Fibroblast of villous mesenchyme (primary cell): ENCODE measurements around the gene SHC1. TPM values are rescaled to one million over a fixed set of nuclear protein-coding genes. Genes with fewer than 3 reads are reported as not detected.
"Not testable (repeated sequence)": the region's sequence is repeated elsewhere in the genome, so short reads cannot be mapped to it uniquely, and the experiment has no call there.

Source experiments
- DNase-seq: peaks from one replicate; pipeline ENCODE4 v3.0.0-alpha.2; 2010; ENCODE audit warnings: low read depth
- H3K4me3 ChIP-seq: 2 replicates; pipeline ENCODE4 v1.5.1; 2011; ENCODE audit warnings: low read depth, mild to moderate bottlenecking, low read length
- CTCF ChIP-seq: IDR thresholded peaks from 2 replicates; pipeline ENCODE4 v1.5.1; 2012; ENCODE audit warnings: low read depth, mild to moderate bottlenecking, low read length; ENCODE audit not compliant: insufficient read depth
- total RNA-seq: library from RNA; depleted of rRNA; stranded (reverse); fragments of >200 nt; gene quantifications from 2 replicates; pipeline ENCODE4 v1.2.3, GENCODE V29; 2012

The SHC1 gene
- total RNA-seq, 1 donor: 330 TPM

- TF ChIP-seq CTCF: no peak
- no peak for DNase-seq
- H3K4me3 ChIP-seq: peak overlapping the region; percentile 63
These were observed 13.4 kb upstream of the SHC1 start for GRCh38 chr1:154983776-154984466.

- peak; percentile 100 for DNase-seq
- TF ChIP-seq CTCF: no peak
These were observed 12.5 kb upstream of the SHC1 start, which contains the start of gene FLAD1 for GRCh38 chr1:154982897-154983648. Gene FLAD1, plus strand, starts transcription at chr1:154983344. Its CDS starts 351 bp downstream, at chr1:154983695.

GRCh38 chr1:154982341-154982740, 11.8 kb upstream of the SHC1 start:
- no peak for TF ChIP-seq CTCF
- peak overlapping the region; percentile 44 for H3K4me3 ChIP-seq
- DNase-seq: no peak

More at GRCh38 chr1:154982897-154983648, 12.5 kb upstream of the SHC1 start, which contains the start of gene FLAD1:
- H3K4me3 ChIP-seq: peak within 1 kb of the TSS; percentile 63

GRCh38 chr1:154978360-154978759, 7.8 kb upstream of the SHC1 start:
- no peak overlapping the region for H3K4me3 ChIP-seq
- TF ChIP-seq CTCF: no peak
- DNase-seq: no peak

GRCh38 chr1:154977762-154978161, 7.2 kb upstream of the SHC1 start:
- DNase-seq, H3K4me3 ChIP-seq: not testable (repeated sequence)

GRCh38 chr1:154975409-154976059, 5.0 kb upstream of the SHC1 start:
- TF ChIP-seq CTCF: no peak
- peak overlapping the region; percentile 76 for H3K4me3 ChIP-seq
- peak; percentile 87 for DNase-seq
